ENCODE data around the gene DNAJC30.
"Not testable (repeated sequence)": the region's sequence is repeated elsewhere in the genome, so short reads cannot be mapped to it uniquely, and the experiment has no call there.

DNAJC30 gene

GRCh38 chr7:73680501-73680900, 2.8 kb downstream of the DNAJC30 start:
- FAIRE-seq, result no peak
- DNase-seq (ENCODE audit: insufficient read length, low spot score), result no peak
- TF ChIP-seq, protein P1, sequence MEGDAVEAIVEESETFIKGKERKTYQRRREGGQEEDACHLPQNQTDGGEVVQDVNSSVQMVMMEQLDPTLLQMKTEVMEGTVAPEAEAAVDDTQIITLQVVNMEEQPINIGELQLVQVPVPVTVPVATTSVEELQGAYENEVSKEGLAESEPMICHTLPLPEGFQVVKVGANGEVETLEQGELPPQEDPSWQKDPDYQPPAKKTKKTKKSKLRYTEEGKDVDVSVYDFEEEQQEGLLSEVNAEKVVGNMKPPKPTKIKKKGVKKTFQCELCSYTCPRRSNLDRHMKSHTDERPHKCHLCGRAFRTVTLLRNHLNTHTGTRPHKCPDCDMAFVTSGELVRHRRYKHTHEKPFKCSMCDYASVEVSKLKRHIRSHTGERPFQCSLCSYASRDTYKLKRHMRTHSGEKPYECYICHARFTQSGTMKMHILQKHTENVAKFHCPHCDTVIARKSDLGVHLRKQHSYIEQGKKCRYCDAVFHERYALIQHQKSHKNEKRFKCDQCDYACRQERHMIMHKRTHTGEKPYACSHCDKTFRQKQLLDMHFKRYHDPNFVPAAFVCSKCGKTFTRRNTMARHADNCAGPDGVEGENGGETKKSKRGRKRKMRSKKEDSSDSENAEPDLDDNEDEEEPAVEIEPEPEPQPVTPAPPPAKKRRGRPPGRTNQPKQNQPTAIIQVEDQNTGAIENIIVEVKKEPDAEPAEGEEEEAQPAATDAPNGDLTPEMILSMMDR (IDR thresholded peaks at IDR 0.05; ENCODE audit: insufficient read depth, missing control alignments), result no peak

DNA sequence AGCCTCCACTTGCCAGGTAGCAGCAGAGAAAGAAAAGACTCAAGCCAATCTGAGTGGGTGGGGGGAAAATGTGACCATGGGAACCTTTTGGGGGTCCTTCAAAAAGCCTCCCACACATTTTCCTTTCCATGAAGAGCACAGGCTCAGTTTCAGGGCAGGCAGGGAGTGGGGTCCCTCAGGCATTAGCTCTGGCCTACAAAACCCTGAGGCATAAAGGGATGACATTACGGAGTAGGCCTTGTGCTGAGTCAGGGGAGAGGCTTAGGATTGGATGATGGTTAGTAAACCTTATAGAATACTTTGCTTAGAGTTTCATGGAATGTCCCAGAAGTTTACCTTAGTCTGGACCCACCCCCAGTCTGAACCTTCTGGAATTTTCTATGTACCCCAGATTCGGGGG, 3.5 kb downstream of the DNAJC30 start:
- no peak for DNase-seq (ENCODE audit: insufficient read length, low spot score)
- TF ChIP-seq, protein P1 (IDR thresholded peaks at IDR 0.05; ENCODE audit: insufficient read depth, missing control alignments), result no peak
- FAIRE-seq, result no peak

- TF ChIP-seq, protein P1 (IDR thresholded peaks at IDR 0.05; ENCODE audit: insufficient read depth, missing control alignments), result no peak
- FAIRE-seq (no peak), DNase-seq (ENCODE audit: insufficient read length, low spot score) (no peak)
These were observed 4.4 kb downstream of the DNAJC30 start for GRCh38 chr7:73678862-73679261.

- FAIRE-seq; DNase-seq (ENCODE audit: insufficient read length, low spot score): not testable (repeated sequence)
These were observed 7.2 kb downstream of the DNAJC30 start for GRCh38 chr7:73676062-73676461.

DNA sequence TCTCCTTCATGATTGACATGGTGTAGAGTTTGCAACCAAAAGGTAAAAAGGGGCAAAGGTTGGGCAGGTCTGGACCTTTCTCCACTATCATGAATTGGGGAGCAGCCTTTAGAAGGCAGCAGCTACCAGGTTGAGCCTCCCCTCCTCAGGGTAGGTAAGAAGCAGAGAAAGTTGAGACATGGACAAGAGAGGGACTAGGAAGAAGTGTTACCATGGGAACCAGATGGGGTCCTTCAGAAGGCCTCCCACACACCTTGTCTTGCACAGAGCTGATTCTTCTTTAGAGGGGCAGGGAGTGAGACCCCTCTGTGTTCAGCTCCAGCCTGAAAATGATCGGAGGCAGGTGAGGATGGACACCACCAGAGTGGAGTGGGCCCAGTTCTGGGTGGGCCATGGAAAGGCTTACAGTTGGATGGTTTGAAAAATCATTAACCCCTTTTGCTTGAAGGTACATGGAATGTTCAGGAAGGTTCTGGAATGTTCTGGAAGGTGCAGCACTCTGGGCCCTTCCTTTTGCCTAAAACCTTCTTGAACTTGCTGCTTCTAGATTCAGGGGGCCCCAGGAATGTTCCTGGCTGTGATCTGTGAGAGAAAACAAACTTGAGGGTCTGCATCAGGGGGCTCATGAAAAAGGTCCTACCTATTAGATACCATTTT, 8.7 kb downstream of the DNAJC30 start:
- DNase-seq (ENCODE audit: insufficient read length, low spot score) (no peak), FAIRE-seq (no peak)
- TF ChIP-seq, protein P1 (IDR thresholded peaks at IDR 0.05; ENCODE audit: insufficient read depth, missing control alignments), result no peak

- no peak for DNase-seq (ENCODE audit: insufficient read length, low spot score)
- FAIRE-seq, result no peak
- TF ChIP-seq, protein P1 (IDR thresholded peaks at IDR 0.05; ENCODE audit: insufficient read depth, missing control alignments), result no peak
These were observed 11.3 kb downstream of the DNAJC30 start for GRCh38 chr7:73671857-73672445.

DNA sequence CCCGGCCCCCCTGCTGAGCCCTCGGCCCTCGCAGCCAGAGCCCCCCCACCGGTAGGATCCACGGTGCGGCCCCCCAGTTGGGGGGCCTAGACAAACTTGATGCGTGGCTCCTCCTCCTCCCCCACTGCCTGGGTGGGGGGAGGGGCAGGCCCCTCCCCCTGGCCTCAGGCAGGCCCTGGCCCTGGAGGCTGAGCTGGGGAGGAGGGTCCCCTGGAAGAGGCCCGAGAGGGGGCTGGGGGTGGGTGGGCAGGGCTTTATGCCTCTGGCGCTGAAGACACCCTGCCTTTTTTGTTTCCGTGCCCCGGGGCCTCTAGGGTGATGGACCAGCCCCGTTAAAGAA, 12.0 kb downstream of the DNAJC30 start:
- DNase-seq (ENCODE audit: insufficient read length, low spot score) (no peak), FAIRE-seq (no peak)
- TF ChIP-seq, protein P1 (IDR thresholded peaks at IDR 0.05; ENCODE audit: insufficient read depth, missing control alignments), result no peak

Data from D721Med (cell line).